ENCODE measurements around the gene FAM180A. TPM values are rescaled to one million over a fixed set of nuclear protein-coding genes. Genes with fewer than 3 reads are reported as not detected.
"Not testable (repeated sequence)": the region's sequence is repeated elsewhere in the genome, so short reads cannot be mapped to it uniquely, and the experiment has no call there.

The FAM180A gene
- total RNA-seq, 1 donor from 2014 or later: not detected

DNA sequence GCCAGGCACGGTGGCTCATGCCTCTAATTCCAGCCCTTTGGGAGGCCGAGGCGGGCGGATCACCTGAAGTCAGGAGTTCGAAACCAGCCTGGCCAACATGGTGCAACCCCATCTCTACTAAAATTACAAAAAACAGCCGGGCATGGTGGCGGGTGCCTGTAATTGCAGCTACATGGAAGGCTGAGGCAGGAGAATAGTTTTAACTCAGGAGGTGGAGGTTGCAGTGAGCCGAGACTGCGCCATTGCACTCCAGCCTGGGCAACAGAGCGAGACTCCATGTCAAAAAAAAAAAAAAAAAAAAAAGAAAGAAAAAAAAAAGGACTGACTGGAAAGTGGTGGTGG, 11.3 kb downstream of the FAM180A start:
- H3K27me3 Mint-ChIP-seq (ENCODE audit: unreplicated experiment); H3K9me3 Mint-ChIP-seq (ENCODE audit: unreplicated experiment); DNase-seq (ENCODE audit: low spot score); H3K36me3 Mint-ChIP-seq (ENCODE audit: low read depth, unreplicated experiment); H3K4me1 Mint-ChIP-seq (ENCODE audit: unreplicated experiment); H3K27ac Mint-ChIP-seq (ENCODE audit: unreplicated experiment); H3K4me3 Mint-ChIP-seq (ENCODE audit: unreplicated experiment): not testable (repeated sequence)
- TF ChIP-seq, protein P1, sequence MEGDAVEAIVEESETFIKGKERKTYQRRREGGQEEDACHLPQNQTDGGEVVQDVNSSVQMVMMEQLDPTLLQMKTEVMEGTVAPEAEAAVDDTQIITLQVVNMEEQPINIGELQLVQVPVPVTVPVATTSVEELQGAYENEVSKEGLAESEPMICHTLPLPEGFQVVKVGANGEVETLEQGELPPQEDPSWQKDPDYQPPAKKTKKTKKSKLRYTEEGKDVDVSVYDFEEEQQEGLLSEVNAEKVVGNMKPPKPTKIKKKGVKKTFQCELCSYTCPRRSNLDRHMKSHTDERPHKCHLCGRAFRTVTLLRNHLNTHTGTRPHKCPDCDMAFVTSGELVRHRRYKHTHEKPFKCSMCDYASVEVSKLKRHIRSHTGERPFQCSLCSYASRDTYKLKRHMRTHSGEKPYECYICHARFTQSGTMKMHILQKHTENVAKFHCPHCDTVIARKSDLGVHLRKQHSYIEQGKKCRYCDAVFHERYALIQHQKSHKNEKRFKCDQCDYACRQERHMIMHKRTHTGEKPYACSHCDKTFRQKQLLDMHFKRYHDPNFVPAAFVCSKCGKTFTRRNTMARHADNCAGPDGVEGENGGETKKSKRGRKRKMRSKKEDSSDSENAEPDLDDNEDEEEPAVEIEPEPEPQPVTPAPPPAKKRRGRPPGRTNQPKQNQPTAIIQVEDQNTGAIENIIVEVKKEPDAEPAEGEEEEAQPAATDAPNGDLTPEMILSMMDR (IDR thresholded peaks at IDR 0.05; ENCODE audit: unreplicated experiment): peak; percentile 28

DNA sequence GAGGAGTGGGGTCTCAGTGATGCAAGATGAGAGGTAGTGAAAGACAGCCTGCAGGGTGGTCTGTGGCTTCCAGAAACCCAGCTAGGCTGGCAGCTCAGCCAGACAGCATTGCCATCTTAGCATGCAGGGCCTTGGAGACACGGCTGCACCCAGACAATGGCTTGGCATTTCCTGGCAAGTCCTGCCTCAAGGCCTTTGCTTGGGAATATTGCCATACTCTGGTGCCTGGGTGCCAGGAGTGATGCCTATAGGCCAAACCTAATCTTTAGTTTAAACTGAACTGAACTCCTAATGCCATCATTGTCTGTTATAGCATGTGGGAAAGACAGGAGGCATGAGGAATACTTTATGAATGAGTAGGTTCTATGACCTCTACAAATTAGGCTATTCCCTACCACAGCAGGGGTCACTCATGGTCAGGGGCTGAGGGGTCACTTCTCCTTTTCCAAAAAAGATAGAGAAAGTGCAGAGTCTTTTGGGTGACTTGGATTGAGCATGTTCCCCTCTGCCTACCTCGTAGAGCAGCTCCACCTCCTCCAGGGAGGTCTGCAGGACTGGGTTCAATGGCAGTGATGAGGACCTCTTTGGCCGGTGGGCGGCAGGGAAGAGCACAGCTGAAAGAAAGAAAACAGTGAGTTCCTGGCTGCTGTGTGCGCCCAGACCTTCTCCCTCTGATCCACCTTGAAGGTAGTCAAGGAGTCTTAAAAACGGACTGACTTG, 11.9 kb downstream of the FAM180A start:
- H3K36me3 Mint-ChIP-seq (ENCODE audit: low read depth, unreplicated experiment): no peaks in the 10 kb centered on the region
- no peak for DNase-seq (ENCODE audit: low spot score)
- H3K27ac Mint-ChIP-seq (ENCODE audit: unreplicated experiment): no peak overlapping the region
- TF ChIP-seq, protein P1 (IDR thresholded peaks at IDR 0.05; ENCODE audit: unreplicated experiment): no peak
- H3K4me1 Mint-ChIP-seq (ENCODE audit: unreplicated experiment): no peaks in the 10 kb centered on the region
- no peaks in the 10 kb centered on the region for H3K9me3 Mint-ChIP-seq (ENCODE audit: unreplicated experiment)
- no peak overlapping the region for H3K4me3 Mint-ChIP-seq (ENCODE audit: unreplicated experiment)
- peaks cover 2% of the 10 kb centered on the region for H3K27me3 Mint-ChIP-seq (ENCODE audit: unreplicated experiment)

DNA sequence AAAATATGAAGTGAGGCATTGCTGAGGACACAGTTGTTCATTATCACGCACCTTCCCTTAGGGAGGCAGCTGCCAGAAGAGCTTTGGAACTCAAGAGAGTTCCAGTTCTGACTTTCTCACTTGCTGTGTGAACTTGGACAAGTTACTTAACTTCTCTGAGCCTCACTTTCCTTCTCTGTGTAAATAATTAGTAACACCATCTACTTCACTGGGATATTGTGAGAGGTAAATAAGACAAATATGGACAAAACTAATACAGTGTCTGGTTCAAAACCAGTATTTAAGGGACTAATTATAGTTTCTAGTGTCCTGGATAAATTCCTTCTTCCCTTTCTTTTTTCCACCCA, 14.3 kb downstream of the FAM180A start:
- Mint-ChIP-seq H3K36me3 (ENCODE audit: low read depth, unreplicated experiment) (no peaks in the 10 kb centered on the region), H3K4me1 (ENCODE audit: unreplicated experiment) (no peaks in the 10 kb centered on the region), H3K27ac (ENCODE audit: unreplicated experiment) (no peak overlapping the region), H3K27me3 (ENCODE audit: unreplicated experiment) (peaks cover 3% of the 10 kb centered on the region), H3K4me3 (ENCODE audit: unreplicated experiment) (no peak overlapping the region), H3K9me3 (ENCODE audit: unreplicated experiment) (no peaks in the 10 kb centered on the region)
- no peak for DNase-seq (ENCODE audit: low spot score)
- TF ChIP-seq, protein P1 (IDR thresholded peaks at IDR 0.05; ENCODE audit: unreplicated experiment): no peak

DNA sequence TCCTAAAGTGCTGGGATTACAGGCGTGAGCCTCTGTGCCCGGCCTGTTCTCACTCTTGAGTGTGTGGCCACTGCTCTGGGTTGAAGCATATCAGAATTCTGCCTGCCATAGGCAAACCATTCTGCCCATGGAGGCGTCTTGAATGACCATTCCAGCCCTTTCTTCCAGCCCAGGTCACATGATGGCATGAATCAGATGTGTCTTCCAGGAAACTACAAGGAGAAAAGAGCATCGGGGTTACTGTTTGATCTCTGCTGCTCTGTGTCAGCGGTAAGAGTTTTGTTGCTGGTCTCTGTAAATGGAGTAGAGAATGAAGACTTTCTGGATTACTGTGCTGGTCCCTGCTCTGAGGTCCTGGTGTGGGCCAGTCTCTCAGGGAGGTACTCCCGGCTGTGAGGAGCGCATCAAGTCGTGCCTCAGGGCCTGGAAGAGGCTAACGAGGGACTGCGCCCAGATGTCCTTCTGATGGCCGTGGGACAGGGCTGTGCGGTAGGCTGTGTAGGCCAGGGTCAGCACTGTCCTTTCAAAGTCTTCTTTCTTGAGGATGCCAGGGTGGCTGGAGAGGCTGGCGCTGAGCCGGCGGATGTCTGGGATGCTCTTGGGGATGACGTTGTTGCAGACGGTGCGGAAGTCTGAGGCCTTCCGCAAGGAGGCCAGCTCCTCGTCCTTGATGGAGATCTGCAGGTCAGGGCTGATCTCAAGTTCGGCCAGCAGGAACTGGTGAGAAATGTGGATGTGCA, 14.8 kb downstream of the FAM180A start:
- no peaks in the 10 kb centered on the region for H3K4me1 Mint-ChIP-seq (ENCODE audit: unreplicated experiment)
- peaks cover 3% of the 10 kb centered on the region for H3K27me3 Mint-ChIP-seq (ENCODE audit: unreplicated experiment)
- no peak for DNase-seq (ENCODE audit: low spot score)
- TF ChIP-seq, protein P1 (IDR thresholded peaks at IDR 0.05; ENCODE audit: unreplicated experiment): no peak
- H3K9me3 Mint-ChIP-seq (ENCODE audit: unreplicated experiment): no peaks in the 10 kb centered on the region
- no peak overlapping the region for H3K4me3 Mint-ChIP-seq (ENCODE audit: unreplicated experiment)
- H3K36me3 Mint-ChIP-seq (ENCODE audit: low read depth, unreplicated experiment): no peaks in the 10 kb centered on the region
- H3K27ac Mint-ChIP-seq (ENCODE audit: unreplicated experiment): no peak overlapping the region

DNA sequence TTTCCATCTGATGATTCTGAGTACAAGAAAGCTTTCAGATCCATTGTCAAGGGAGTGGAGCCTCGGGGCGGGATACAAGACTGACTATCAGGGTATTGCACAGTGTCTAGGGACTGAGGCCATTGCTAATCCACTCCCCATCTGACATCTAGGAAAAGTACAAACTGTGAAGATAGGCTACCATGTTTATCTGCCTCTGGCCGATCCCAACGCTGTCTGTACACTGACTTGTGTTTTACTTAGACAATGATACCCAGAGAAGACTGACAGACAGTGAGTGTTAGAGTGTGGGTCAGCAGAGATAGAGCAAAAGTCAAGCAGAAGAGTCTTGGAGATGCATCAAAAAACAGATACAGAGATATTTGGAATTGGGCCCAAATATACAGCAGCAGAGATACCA, 17.5 kb downstream of the FAM180A start:
- Mint-ChIP-seq H3K4me1 (ENCODE audit: unreplicated experiment) (no peaks in the 10 kb centered on the region), H3K4me3 (ENCODE audit: unreplicated experiment) (no peak overlapping the region), H3K36me3 (ENCODE audit: low read depth, unreplicated experiment) (no peaks in the 10 kb centered on the region), H3K9me3 (ENCODE audit: unreplicated experiment) (no peaks in the 10 kb centered on the region), H3K27ac (ENCODE audit: unreplicated experiment) (no peak overlapping the region), H3K27me3 (ENCODE audit: unreplicated experiment) (peaks cover 1% of the 10 kb centered on the region)
- TF ChIP-seq, protein P1 (IDR thresholded peaks at IDR 0.05; ENCODE audit: unreplicated experiment): no peak
- no peak for DNase-seq (ENCODE audit: low spot score)

All from endothelial cell (in vitro differentiated cells).